GM12801 (cell line): ENCODE measurements around the gene LRP8.

Experiments
- TF ChIP-seq, protein P1 (sequence below): IDR thresholded peaks from one replicate; pipeline ENCODE4 v1.5.1; 2011; ENCODE audit warnings: control low read depth; ENCODE audit not compliant: insufficient read length; ENCODE audit errors: extremely low read depth

The LRP8 gene

DNA sequence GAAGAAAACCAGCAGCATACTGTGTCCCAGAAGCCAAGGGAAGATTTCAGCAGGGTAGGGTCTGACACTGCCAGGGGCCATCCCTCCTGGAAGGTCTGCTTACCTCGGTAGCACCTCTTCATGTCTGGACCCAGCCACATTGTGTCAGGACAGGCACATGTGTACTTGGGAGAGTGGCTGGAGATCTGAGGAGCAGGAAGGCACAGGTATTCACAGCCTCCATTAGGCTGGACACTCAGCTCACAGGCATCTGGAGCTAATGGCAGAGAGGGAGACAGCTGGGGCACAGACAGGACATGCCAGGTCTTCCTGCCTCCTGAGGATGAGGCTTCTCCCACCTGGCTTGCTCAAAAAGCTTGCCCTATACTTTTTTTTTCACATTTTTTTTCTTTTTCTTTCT, 69.7 kb downstream of the LRP8 start:
- TF ChIP-seq, protein P1, sequence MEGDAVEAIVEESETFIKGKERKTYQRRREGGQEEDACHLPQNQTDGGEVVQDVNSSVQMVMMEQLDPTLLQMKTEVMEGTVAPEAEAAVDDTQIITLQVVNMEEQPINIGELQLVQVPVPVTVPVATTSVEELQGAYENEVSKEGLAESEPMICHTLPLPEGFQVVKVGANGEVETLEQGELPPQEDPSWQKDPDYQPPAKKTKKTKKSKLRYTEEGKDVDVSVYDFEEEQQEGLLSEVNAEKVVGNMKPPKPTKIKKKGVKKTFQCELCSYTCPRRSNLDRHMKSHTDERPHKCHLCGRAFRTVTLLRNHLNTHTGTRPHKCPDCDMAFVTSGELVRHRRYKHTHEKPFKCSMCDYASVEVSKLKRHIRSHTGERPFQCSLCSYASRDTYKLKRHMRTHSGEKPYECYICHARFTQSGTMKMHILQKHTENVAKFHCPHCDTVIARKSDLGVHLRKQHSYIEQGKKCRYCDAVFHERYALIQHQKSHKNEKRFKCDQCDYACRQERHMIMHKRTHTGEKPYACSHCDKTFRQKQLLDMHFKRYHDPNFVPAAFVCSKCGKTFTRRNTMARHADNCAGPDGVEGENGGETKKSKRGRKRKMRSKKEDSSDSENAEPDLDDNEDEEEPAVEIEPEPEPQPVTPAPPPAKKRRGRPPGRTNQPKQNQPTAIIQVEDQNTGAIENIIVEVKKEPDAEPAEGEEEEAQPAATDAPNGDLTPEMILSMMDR = no peak

DNA sequence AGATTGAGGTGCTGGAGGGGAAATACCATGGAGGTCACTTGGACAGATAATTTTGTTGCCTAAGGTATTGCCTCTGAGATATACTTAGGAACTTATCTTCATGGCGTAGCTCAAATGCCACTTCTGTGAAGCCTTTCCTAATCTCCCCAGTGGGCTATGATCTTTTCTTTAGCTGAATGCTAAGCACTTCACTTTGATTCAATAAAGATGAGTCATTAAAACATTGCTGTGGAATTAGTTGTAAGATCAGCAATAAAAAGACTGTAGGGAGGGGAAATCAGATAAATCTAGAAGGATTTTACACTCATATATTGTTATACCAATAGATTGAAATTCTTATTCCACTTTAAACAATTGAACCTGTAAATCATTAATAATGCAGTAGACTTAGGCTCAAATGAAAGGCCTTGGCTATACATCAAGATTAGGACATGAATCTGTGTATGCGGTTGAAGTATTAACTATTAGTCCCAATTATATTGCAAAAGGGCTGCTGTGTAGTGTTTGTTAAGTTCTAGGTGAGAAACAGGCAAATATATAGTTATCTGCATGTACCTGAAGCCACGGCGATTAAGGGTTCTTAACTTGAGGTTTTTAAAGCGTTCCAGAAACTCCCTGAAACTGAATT, 70.3 kb downstream of the LRP8 start:
- TF ChIP-seq, protein P1 = no peak

DNA sequence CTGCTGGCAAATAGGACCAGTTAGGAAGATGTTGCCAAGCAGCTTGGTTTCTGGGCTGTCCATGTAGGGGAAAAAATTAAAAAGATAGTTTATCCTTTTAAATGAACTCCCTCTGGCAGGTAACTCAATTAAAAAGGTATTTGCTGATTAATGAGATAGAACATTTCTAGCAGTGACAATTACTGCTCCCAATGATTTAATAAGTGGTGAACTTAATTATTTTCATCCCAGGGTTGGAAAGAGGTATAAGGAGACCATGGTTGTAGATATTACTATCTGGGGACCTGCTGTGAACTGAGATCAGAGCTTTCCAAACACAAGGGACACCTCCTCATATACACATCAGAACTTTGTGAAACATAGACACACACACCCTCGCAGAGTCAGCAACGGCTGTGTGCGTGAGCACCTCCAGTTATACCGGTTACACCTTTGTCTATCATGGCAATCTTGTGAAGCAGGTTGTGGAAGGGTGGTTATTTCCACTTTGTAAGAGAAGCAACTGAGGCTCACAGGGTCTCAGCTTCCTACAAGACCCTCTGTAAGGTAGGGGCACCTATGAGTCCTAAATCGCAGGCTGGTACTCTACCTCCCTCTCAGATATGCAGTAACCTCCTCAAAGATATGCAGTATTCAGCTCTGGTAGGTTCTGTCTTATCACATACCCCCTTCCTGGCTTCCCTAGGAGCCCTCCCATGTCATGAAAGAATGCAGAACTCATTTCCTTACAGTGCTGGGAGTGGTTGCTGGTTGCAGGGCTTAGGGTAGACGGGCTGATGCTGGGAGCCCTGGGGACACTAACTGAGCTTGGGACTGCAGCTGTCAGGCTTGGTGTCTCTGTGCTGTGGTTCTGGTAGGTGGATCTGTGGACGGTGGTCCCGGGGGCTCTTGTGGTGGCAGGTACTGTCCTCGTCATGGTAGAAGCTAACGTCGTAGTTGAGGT, 71.1 kb downstream of the LRP8 start:
- TF ChIP-seq, protein P1 = no peak

DNA sequence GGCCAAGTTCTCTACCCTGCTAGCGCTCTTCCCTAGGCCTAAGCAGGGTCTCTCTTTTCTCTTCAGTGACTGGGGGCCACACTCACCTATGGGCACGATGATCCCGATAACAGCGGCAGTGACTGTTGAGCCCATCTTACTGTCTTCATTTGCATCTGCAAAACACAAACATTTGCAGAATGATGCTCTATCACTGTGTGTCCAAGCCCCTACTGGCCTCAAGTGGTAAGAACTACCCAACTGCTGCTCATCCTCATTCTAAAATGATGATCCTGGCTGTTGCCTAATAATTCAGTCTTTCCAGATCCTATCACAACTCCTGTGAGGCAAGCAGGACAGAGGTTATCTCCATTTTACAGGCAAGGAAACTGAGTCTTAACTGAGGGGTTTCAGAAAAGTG, 72.8 kb downstream of the LRP8 start:
- TF ChIP-seq, protein P1 = no peak

DNA sequence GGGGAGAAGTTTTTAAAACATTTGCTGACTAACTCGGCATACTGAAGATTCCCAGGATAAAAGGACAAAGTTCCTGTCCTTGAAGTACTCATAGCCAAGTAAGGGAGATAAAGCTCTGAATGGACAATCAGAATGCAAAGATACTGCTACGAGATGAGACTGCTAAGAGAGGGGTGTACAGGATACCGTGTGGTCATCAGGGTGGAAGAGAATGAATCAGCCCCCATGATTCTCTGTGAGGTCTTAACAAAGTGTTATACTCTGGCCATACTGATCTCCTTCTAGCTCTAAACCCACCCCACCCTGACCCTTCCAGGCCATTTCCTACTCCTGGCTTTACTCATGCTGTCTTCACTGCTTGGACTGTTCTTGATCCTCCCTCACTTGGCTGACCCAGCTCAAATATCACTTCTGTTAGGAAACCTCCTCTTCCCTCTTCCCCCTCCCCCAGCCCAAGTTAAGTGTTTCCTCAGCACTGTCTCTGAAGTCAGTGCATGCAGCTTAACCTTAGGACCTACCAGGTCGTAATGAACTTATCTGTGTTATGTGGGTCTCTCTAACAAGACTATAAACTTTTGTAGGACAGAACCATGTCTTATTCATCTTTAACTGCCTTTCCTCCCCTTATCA, 73.7 kb downstream of the LRP8 start:
- TF ChIP-seq, protein P1 = no peak

DNA sequence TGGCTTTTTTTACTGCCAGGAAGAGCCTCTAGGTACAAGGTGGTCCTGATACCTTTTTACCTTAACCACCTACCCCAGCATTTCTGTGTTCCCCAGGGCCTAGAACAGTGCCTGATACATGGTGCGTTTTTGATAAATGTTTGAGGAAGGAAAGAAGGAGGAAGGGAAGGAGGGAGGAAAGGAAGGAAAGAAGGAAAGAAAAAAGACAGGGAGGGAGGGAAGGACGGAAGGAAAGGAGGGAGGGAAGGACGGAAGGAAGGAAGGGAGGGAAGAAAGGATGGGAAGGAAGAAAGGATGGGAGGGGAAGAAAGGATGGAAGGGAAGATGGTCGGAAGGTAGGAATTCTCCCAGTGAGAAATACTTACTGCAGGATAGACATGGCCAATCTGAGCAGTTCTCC, 77.5 kb downstream of the LRP8 start:
- TF ChIP-seq, protein P1 = no peak

DNA sequence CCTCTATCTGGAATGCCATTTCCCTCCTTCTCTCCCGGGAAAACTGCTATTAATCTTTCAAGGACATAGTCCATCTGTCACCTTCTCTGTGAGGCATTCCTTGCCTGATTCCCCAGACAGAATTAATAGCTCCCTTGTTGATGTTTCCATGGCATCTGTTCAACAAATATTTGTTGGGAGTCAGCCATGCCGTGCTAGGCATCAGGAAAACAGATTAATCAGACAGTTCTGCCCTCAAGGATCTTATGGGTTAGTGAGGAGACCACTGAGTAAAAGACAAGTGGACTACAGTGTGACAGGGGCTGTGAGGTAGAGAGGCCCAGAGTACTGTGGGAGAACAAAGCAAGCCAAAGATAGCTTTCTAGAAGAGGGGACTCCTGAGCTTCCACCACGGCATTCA, 78.2 kb downstream of the LRP8 start:
- TF ChIP-seq, protein P1 = no peak
